ENCODE results near the gene RASSF10.
A peak's percentile ranks its signal among the peaks of the same experiment; 100 is the strongest.

RASSF10 gene

DNA sequence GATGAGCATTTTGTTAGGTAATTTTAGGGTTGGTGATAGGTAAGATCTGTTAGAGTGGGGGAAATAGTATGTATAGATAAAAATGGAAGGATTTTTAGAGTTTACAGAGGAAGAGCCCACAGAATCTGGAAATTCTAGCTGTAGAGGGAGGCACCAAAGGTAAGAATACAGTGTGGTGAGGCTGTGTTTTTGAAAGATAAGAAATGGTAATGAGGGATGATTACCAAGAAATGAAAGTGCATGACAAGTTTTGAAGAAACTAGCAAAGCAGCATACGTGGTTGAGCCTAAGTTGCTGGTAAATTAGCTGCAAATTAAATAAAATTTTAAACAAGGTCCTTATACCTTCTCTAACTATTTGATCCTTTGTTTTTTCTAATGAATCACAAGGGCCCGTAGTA is 14.6 kb upstream of the RASSF10 start:
- DNase-seq (ENCODE audit: low spot score): no peak

DNA sequence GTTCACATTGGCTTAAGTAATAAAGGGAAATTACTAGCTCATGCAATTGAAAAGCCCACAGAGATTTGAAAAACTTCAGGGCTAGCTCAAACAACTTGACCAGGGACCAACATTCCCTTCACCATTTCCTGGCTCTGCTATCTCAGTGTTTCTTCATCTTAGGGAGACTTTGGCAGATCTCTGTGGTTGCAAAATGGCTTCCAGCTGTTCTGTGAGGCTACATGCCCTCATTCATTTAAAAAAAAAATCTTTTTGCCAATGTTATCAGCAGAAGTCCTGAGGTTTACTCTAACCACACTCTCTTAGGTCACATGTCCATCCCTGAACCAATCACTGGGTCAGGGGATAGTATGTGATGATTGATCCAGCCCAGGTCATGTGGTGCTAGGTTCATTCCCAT is 13.9 kb upstream of the RASSF10 start:
- no peak for DNase-seq (ENCODE audit: low spot score)

DNA sequence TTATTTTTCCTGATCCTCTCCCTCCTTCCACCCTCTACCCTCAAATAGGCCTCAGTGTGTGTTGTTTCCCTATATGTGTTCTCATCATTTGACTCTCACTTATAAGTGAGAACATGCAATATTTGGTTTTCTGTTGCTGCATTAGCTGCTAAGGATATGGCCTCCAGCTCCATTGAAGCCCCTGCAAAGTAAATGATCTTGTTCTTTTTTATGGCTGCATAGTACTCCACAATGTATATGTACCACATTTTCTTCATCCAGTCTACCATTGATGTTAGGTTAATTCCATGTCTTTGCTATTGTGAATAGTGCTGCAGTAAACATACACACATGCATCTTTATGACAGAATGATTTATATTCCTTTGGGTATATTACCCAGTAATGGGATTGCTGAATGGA is 13.3 kb upstream of the RASSF10 start:
- DNase-seq (ENCODE audit: low spot score): no peak

DNA sequence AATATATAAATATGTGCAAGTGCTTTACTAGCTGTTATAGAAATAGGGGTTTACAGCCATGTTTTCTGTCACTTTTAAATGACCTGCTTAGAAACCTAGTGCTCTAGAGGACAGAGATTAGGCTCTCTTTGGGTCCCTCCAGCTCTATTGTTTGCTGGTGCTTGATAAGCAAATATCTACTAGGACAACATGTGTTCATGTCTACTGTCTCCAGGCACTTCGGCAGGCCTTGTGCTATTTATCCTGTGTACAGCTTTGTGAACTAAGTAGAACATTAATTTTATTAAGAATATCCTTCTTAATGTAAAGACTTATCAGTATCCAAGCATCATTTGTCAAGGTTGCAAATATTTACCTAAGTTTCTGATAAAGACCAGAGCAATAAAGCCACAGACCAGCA is 11.9 kb upstream of the RASSF10 start:
- no peak for DNase-seq (ENCODE audit: low spot score)

DNA sequence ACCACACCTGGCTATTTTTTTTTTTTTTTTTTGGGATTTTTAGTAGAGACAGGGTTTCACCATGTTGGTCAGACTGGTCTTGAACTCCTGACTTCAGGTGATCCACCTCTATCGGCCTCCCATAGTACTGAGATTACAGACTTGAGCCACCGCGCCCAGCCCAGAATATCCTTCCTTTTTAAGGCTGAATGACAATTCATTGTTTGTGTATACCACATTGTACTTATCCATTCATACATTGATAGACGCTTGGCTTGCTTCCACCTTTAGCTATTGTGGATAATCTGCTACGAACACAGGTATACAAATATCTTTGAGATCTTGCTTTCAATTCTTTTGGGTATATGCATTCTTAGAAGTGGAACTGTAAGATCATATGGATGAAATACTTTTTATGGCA is 10.8 kb upstream of the RASSF10 start:
- no peak for DNase-seq (ENCODE audit: low spot score)

DNA sequence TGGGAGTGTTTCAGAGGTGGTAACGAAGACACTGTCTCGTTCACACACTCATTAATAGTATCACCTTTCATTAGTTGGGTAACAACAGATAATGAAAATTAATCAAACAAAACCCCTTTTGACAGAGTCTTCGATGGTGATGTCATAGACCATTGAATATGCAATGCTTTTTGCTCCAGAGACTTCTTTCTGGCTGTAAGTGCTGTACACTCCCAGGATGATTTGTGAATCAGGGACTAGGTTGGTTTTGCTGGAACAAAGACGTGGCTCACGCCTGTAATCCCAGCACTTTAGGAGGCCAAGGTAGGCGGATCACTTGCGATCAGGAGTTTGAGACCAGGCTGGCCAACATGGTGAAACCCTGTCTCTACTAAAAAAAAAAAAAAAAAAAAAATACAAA is 9.5 kb upstream of the RASSF10 start:
- DNase-seq (ENCODE audit: low spot score): no peak

DNA sequence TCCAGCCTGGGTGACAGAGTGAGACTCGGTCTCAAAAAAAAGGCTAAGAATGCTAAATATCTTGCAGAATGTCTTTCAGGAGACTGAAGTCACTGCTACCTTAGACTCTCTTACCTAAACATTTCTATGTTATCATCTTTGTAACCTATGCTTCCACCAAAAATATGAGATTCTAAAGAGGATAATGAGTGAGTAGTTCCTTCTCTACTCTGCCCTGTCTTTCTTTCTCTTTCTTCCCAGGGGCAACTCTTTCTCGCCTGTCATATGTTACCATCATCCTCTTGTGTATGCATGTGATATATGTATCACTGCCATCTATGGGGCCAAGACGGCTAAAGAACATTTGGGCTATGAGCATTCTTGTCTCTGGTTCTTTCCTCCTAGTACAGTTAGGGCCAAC is 9.0 kb upstream of the RASSF10 start:
- DNase-seq (ENCODE audit: low spot score): no peak

DNA sequence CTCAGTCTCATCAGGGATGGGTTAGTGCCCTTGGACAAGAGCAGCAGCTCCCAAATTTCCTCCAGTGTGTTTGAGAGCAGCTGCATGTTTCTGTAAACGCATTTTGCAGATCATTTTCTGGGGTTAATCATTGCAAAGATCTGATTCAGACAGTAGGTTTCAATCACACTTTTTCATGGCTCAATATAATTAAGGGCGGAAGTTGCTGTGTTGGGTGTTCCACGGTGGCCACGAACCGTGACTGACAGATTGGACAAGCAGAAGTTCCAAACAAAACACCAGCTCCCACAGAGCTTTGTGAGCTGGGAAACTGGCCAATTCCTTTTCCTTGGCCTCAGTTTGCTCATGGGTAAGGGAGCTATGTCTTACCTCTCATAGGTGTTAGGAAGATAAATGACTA is 8.4 kb upstream of the RASSF10 start:
- DNase-seq (ENCODE audit: low spot score): peak; percentile 82

DNA sequence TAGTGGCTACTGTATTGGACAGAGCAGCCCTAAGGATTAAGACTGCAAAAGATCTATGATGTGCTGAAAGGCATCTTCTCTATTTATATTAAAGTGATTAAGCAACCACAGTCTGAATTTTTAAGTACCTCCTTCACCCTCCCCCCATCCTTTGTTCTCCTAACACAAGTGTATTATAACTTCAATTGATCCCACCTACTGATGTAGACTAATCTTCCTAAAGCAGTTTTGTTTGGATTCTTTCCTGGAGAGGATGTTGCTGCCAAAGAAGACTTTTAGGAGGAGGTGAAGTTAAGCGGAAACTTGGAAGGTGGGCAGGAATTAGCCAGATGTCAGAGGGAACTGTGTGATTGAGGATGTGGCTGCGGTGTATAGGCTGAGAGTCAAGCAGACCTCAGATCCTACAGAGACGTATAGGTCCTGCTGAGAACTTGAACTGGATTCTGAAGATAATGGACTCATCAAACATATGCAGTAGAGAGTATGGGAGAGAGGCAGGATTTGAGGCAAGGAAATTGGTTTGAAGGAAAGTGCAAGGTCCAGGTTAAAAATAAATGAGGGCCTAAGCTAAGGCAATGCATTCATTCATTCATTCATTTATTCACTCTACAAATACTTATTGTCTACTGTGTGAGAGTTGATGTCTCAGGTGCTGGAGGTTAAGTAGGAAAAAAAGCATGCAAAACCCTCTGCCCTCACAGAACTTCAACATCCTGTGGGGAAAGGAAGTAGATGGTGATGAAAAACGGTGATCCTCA is 5.2 kb upstream of the RASSF10 start:
- DNase-seq (ENCODE audit: low spot score): no peak

DNA sequence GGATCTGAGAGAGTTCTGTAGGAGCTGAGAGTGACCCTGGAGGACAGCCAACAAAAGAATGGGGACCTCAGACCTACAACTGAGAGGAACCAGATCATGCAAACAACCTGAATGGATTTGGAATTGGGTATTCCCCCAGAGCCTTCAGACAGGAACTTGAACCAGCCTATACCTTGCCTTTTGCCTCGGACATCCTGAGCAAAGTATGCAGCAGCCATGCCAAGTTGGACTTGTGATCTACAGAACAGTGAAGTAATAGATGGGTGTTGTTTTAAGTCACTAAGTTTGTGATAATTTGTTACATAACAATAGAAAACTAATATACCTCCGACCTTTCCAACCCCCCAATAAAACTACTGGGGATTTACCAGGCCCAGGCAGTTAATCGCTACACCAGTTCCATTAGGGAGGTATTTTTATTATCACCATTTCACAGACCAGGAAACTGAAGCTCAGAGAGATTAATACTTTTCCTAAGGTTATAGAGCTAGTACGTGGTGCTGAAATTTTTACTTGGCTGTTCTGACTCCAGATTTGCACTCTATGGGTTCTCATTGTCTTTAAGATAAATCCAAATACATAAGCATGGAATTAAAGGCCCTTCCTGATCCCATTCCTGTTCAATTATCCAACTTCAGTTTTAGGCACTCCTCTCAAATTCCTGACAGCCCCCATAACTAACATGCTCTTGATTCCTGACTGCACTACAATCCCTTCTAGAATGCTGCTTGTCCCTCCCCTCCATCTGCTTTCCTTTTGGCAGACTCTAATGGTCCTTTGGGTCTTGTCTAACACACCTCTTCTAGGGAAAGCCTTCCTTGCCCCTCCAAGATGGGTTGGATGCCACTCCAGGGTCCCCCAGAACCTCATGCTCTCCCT is 1.7 kb upstream of the RASSF10 start:
- DNase-seq (ENCODE audit: low spot score): no peak

DNA sequence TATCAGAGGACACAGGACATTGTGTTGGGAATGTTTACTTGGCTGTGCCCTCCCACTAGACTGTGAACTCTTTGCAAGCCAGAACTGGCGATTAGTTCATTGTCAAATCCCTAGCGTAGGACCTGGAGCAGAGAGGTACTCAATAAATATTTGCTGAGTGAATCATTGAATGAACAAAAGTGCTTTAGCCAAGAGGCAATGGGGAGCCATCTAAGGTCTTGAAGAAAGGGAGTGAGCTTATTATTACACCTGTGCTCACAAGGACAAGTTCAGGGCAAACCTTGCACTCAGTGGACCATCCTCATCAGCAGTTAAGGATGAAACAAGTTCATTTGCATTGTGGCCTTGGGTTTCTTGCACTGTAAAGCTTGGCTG is 1.1 kb upstream of the RASSF10 start:
- DNase-seq (ENCODE audit: low spot score): peak; percentile 65

DNA sequence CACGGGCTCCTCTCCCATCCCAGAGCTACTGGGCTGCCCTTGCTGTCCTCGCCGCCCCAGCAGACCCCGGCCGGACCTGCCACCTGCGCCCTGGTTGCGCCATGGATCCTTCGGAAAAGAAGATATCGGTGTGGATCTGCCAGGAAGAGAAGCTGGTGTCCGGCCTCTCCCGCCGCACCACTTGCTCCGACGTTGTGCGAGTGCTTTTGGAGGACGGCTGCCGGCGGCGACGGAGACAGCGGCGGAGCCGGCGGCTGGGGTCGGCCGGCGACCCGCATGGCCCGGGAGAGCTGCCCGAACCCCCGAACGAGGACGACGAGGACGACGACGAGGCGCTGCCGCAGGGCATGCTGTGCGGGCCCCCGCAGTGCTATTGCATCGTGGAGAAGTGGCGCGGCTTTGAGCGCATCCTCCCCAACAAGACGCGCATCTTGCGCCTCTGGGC is 382 bp downstream of the RASSF10 start:
- DNase-seq (ENCODE audit: low spot score): no peak

DNA sequence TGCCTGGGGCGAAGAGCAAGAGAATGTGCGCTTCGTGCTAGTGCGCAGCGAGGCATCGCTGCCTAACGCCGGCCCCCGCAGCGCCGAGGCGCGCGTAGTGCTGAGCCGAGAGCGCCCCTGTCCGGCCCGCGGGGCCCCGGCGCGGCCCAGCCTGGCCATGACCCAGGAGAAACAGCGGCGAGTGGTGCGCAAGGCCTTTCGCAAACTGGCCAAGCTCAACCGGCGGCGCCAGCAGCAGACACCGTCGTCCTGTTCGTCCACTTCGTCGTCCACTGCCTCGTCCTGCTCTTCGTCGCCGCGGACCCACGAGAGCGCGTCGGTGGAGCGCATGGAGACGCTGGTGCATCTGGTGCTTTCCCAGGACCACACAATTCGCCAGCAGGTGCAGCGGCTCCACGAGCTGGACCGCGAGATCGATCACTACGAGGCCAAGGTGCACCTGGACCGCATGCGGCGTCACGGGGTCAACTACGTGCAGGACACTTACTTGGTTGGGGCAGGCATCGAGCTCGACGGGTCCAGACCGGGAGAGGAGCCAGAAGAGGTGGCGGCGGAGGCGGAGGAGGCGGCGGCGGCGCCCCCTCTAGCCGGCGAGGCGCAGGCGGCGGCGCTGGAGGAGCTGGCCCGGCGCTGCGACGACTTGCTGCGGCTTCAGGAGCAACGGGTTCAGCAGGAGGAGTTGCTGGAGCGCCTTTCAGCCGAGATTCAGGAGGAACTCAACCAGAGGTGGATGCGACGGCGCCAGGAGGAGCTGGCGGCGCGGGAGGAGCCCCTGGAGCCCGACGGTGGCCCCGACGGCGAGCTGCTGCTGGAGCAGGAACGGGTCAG is 1.0 kb downstream of the RASSF10 start:
- DNase-seq (ENCODE audit: low spot score): peak; percentile 62

DNA sequence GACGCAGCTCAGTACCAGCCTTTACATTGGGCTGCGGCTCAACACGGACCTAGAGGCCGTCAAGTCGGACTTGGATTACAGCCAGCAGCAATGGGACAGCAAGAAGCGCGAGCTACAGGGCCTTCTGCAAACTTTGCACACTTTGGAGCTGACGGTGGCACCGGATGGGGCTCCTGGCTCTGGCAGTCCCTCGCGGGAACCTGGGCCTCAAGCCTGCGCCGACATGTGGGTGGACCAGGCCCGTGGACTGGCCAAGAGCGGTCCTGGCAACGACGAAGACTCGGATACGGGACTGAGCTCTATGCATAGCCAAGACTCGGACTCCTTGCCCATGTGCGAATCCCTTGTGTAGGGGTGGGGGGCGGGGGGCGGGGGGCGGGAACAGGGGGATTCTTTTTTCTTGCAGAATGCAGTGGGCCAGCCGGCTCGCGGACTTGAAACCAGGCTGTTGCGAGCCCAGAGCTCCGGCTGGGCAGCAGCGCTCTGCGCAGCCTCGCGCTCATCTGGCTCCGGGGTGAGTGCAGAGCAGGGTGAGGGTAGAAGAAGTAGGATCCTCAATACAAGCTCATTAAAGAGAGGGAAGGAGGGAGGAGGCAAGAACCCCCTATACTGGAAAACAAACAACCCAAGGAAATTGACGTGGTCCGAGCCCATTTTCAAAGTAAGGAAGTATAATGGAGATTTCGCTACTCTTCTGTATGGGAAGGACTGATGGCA is 1.8 kb downstream of the RASSF10 start:
- DNase-seq (ENCODE audit: low spot score): no peak

DNA sequence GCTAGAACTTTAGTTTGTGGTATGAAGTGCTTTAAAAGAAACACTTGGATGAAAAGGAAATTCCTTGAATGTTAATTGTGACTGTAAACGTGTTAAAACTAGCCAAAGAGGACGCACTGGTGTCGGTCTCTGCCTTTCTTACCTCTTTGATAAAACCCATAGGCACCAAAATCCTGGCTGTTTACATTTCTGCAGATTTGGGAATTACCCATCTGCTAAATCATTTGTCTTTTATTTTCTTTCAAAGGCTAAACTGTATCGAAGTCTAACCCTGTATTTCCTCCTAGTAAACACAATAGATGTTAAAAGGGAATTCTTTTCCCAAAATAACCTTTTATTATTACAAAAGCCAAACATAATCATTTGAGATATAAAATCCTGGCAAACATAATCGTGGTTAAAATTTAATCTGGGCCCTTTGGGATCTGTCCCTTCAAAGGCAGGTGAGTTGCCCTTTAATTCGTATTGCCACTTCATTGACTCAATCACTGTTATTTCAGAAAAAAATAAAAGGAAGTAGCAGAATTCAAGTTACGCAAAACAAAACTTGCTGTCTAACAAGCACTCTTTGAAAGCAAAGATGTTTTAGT is 2.4 kb downstream of the RASSF10 start:
- DNase-seq (ENCODE audit: low spot score): peak; percentile 6

DNA sequence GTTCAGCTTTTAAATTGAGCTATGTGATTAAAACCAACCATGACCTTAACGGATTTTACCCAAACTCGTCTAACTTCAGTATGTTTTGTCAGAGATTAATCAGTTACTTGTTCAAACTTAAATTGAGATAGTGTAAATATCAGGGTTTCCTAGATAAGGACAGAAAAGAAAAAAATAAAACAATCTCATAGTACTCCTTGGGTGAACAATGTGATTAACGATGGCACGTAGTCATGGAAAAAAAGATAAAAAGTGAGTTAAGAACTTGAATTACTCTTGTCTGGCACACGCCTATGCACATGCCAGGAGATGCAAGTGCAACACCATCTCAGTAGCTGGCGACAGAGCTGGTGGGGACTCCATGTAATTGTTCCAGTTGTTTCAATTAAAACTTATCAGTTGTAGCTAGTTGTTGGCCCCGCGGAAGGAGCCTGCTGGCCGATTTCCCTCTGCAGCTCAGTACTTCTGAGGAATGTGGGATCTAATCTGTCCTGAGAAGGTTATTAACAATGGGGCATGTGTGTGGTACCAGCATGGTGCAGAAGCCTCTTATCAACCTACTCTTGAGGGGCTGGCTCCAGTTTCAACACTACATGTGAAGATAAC is 3.0 kb downstream of the RASSF10 start:
- peak; percentile 62 for DNase-seq (ENCODE audit: low spot score)

DNA sequence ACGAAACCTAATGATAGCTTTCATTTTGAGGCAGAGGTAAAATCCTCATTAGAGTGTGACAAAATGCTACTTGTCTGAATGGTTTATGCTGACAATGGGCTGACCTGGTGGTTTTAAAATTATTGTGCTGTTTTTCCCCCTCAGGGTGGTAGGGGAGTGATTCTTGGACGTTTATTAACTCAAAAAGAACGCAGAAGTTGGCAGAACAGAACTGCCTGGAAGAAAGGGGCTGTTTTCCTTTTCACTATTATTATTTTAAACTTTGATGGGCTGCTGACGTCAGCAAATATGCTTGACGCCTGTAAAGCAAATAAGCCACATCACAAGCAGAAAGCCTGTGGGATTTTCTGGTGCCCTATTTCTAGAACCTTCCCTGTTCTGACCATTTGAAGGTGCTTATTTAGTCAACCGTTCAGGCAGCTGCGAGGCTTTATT is 4.0 kb downstream of the RASSF10 start:
- DNase-seq (ENCODE audit: low spot score): peak; percentile 21

DNA sequence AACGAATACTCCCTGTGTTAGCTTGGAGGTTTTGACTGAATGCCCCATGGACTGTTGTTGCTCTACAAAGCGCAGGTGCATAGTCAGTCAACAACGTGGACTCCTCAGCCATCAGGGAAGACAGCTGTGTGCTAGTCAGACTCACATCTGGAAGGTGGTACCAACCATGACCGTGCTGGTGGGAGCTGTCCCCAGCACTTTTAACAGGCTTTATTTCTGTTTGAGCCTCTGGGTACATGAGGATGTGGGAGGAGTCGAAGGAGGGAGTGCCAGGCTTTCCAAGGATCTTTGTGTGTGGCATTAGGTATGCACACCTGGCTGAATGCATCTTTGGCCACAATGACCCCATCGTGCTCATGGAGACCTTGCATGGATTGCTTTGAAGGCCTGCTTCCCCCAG is 6.6 kb downstream of the RASSF10 start:
- no peak for DNase-seq (ENCODE audit: low spot score)

DNA sequence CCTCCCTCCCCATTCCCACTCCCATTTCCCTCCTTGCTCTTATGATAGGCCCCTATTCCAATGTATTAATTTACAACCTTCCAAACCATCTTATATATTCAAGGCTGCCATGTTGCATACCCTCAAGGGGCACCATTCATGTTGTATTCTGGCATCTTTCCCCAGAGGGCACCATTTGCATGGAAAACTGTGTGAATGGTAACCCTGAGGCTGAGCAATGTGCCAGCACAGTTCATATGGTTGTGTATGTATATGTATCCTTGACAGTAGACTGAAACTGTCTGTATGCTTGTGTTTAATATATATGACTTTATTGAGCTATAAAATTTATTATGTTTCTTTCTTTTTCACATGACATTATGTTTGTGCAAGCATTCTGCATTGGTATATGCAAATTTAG is 7.3 kb downstream of the RASSF10 start:
- DNase-seq (ENCODE audit: low spot score): no peak

DNA sequence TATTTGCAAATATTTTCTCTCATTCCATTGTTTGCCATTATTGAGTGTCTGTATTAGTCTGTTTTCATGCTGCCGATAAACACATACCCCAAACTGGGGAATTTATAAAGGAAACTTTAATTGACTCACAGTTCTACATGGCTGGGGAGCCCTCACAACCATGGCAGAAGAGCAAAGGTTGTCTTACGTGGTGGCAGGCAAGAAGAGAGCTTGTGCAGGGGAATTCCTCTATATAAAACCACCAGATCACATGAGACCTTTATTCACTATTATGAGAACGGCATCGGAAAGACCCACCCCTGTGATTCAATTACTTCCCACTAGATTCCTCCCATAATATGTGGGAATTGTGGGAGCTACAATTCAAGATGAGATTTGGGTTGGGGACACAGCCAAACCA is 10.2 kb downstream of the RASSF10 start:
- peak; percentile 9 for DNase-seq (ENCODE audit: low spot score)

DNA sequence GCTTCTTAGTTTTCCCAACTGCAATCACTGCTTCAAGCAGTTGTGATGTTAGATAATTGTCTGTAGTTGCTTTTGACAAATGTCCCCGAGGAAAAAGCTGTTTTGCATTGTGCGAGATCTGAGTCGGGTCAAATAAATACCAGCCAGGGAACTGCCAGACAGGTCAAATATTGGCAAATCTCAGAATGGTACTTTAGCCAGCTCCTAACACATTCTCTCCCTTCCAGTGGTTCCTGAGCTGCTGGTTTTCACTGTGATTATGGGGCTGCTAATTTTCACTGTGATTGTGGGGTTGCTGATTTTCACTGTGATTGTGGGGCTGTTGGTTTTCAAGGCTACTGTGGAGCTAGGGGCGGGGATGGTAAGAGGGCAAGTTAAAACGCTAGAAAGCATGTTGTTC is 14.3 kb downstream of the RASSF10 start:
- no peak for DNase-seq (ENCODE audit: low spot score)

Data from kidney tubule cell (primary cell).